ENCODE data around the gene ATP6V1D.
"Not testable (repeated sequence)": the region's sequence is repeated elsewhere in the genome, so short reads cannot be mapped to it uniquely, and the experiment has no call there.

The ATP6V1D gene

GRCh38 chr14:67359775-67360469 is at the start of gene ATP6V1D, which contains the start of gene EIF2S1:
ATP6V1D (minus strand) TSS chr14:67359804; CDS start chr14:67359698, 106 bp downstream.
EIF2S1 (plus strand) TSS chr14:67360328; CDS start chr14:67364768, 4,440 bp downstream.
- DNase-seq (ENCODE audit: low read depth) = peak; percentile 96

- not testable (repeated sequence) for DNase-seq (ENCODE audit: low read depth)
Observed at GRCh38 chr14:67408122-67408801, 48.7 kb upstream of the ATP6V1D start.

- DNase-seq (ENCODE audit: low read depth) = no peak
Observed at GRCh38 chr14:67405771-67406170, 46.2 kb upstream of the ATP6V1D start.

- no peak for DNase-seq (ENCODE audit: low read depth)
Observed at GRCh38 chr14:67400434-67400833, 40.8 kb upstream of the ATP6V1D start.

GRCh38 chr14:67397536-67397935 is 37.9 kb upstream of the ATP6V1D start:
- no peak for DNase-seq (ENCODE audit: low read depth)

GRCh38 chr14:67396381-67396970 is 36.9 kb upstream of the ATP6V1D start:
- DNase-seq (ENCODE audit: low read depth) = peak; percentile 11

GRCh38 chr14:67395876-67396189 is 36.2 kb upstream of the ATP6V1D start:
- no peak for DNase-seq (ENCODE audit: low read depth)

GRCh38 chr14:67395086-67395875 is 35.7 kb upstream of the ATP6V1D start:
- no peak for DNase-seq (ENCODE audit: low read depth)

GRCh38 chr14:67393689-67394088 is 34.1 kb upstream of the ATP6V1D start:
- no peak for DNase-seq (ENCODE audit: low read depth)

- no peak for DNase-seq (ENCODE audit: low read depth)
Observed at GRCh38 chr14:67392800-67393199, 33.2 kb upstream of the ATP6V1D start.

GRCh38 chr14:67392123-67392522 is 32.5 kb upstream of the ATP6V1D start:
- DNase-seq (ENCODE audit: low read depth) = no peak

GRCh38 chr14:67391268-67391667 is 31.7 kb upstream of the ATP6V1D start:
- no peak for DNase-seq (ENCODE audit: low read depth)

- DNase-seq (ENCODE audit: low read depth) = no peak
Observed at GRCh38 chr14:67389811-67390534, 30.4 kb upstream of the ATP6V1D start.

- DNase-seq (ENCODE audit: low read depth) = no peak
Observed at GRCh38 chr14:67389275-67389674, 29.7 kb upstream of the ATP6V1D start.

- no peak for DNase-seq (ENCODE audit: low read depth)
Observed at GRCh38 chr14:67387195-67387594, 27.6 kb upstream of the ATP6V1D start.

- no peak for DNase-seq (ENCODE audit: low read depth)
Observed at GRCh38 chr14:67385618-67386017, 26.0 kb upstream of the ATP6V1D start.

GRCh38 chr14:67385120-67385519 is 25.5 kb upstream of the ATP6V1D start:
- no peak for DNase-seq (ENCODE audit: low read depth)

GRCh38 chr14:67377916-67378315 is 18.3 kb upstream of the ATP6V1D start:
- DNase-seq (ENCODE audit: low read depth) = no peak

- no peak for DNase-seq (ENCODE audit: low read depth)
Observed at GRCh38 chr14:67373347-67373746, 13.7 kb upstream of the ATP6V1D start.

- DNase-seq (ENCODE audit: low read depth) = no peak
Observed at GRCh38 chr14:67372833-67373232, 13.2 kb upstream of the ATP6V1D start.

GRCh38 chr14:67371247-67372148 is 11.9 kb upstream of the ATP6V1D start:
- DNase-seq (ENCODE audit: low read depth) = no peak

Data from HS-27A (cell line).